NOMO-1 treated with DMSO at 0.1 percent for 48 hours (cell line): ENCODE data around the gene UBAC1.
"Not testable (repeated sequence)": the region's sequence is repeated elsewhere in the genome, so short reads cannot be mapped to it uniquely, and the experiment has no call there.

Experiments used
- DNase-seq: peaks from one replicate; lab custom pipeline; 2025; ENCODE audit not compliant: unreplicated experiment; lab: John Stamatoyannopoulos, UW

The UBAC1 gene

DNA sequence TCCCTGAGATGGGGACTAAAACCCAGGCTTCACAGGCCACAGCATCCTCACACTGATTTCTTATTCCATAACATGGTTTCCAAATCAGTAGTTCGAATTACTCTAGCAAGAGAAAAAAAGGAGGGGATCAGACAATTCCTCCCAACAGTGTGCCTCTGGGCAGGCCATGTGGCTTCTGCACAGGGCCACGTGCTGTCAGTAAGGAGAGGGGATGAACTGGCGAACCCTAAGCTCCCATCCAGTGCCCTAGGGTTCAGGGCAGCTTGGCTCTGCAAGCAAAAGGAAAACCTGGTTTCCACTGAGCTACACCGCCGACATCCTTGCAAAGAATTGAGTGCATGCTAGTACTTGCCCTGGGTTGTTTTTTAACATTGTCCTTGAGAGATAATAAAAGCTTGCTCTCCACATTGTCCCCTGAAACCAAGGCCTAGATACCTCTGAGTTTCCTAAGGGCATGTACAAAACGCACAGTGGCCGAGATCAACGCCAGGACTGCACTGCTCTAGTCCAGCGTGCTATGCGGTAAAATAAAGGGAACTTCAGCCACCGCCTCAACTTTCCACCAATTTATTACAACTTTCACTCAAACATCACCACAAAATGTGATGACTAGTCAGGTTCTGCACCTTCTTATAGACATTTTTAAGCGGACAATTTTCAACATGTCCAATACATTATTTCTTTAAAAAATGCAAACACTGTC, 58.4 kb downstream of the UBAC1 start:
- peak; percentile 71 for DNase-seq

DNA sequence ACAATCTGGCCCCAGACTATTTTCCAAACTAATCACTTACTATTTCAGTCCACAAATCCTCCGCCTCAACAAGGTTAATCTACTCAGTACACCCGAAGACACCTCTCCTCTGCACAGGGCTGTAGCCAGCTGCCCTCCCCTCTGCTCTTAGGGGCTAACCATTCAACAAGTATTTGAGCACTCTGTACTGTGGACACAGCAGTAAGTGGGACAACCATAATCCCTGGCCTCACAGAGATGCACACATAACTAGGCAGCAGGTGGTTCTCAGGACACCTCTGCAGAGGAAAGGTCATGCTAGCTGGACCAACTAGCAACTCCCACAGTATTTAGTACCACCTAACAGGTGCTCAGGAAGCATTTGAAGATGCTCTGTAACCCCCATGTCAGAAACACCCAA, 59.3 kb downstream of the UBAC1 start:
- DNase-seq = no peak

DNA sequence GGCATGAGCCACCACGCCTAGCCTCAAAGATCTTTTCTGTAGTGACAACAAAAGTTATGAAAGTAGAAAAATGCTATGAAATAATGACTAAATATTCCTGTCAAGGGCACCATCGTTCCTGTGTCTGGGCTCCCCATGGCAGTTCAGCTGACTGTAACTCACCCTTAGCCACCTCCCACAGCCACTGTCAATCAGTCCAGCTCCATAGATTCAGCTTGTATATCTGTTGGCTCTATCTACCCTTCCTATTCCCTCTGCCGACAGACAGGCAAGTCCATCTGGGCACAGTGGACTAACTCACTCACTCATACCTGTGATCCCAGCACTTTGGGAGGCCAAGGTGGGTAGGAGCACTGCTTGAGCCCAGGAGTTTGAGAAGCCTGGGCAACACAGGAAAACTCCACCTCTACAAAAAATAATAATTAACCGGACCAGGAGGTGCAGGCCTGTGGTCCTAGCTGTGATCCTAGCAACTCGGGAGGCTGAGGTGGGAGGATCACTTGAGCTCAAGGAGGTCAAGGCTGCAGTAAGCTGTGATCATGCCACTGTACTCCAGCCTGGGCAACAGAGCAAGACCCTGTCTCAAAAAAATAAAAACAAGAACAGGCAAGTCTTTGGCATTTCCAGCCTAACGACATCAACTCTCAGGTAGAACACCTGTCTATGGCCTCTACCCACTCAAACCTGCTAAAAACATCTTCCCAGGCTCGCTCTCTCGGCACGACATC, 60.0 kb downstream of the UBAC1 start:
- DNase-seq = no peak

DNA sequence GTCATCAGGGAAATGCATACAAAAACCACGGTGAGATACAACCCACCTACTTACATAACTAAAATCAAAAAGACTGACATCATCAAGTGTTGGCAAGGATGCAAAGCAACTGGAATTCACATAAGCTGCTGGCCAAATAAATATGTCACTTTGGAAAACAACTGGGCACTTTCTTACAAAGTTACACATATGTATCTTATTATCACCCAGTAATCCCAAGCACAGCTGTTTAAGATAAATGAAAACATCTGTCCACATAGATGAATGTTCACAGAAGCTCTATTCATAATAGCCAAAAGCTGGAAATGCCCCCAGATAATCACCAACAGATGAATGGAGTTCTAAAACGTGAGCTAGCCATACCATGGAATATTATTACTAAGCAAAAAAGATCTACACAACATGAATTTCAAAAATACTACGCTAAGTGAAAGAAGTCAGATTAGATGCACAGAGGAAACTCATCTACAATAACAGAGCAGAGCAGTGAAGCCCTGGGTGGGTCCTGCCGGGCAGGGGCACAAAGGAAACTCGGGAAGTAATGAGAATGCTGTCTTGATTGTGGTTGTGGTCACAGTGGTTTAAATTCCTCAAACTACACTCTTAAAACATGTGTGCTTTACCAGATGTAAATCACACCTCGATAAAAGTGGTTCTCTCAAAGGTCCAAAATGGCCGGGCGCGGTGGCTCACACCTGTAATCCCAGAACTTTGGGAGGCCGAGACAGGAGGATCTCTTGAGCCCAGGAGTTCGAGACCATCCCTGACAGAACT, 62.4 kb downstream of the UBAC1 start:
- no peak for DNase-seq

DNA sequence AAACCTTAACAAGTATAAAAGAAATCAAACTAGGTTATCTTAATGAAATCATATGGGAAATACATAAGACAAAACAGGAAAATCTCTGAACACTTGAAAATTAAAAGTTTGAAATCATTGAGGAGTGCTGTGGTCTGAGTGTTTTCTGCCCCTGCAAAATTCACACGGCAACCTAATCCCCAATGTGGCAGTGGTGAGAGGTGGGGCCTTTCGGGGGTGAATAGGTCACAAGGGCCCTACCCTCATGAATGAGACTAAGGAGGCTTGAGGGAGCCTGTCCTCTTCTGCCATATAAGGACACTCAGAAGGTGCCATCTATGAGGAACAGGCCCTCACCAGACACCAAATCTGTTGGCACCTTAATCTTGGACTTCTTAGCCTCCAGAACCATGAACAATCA, 64.5 kb downstream of the UBAC1 start:
- no peak for DNase-seq

DNA sequence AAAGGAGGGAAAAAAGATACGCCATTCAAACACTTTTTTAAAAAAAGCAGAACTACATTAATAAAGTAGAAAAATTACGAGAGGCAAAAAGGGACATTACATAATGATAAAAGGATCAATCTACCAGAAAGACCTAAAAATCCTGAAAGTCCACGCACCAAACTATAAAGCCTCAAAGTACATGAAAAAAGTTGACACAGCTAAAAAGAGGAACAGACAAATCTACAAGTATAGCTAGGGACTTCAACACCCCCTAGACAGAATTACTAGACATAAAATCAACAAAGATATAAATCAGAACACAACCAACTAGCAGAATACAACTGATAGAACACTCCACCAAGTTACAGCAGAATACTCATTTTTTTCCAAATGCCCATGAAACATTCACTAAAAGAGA, 65.0 kb downstream of the UBAC1 start:
- DNase-seq = peak; percentile 47

DNA sequence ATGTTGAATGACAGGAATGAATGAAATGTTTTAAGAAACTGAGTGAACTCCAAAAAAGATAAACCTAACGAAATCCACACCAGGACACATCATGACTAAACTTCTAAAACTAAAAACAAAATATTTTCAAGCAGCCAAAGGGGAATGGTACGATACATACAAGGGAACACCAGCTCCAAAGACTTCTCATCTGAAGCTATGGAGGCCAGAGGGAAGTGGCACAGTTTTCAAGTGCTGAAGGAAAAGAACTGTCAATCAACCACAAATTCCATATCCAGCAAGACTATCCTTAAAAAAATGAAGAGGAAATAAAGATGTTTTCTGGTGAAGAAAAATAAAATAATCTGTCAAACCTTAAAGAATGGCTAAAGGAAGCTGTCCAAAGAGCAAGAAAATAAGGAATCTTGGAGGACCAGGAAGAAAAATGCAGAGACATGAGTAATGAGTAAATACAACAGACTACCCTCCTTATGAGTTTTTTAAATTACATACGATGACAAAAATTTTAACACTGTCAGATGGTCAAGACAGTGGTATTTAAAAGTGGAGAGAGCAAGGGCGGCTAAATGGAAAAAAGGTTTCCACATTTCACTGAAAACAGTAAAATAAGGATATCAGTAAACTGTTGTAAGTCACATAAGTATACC, 65.8 kb downstream of the UBAC1 start:
- DNase-seq = no peak

DNA sequence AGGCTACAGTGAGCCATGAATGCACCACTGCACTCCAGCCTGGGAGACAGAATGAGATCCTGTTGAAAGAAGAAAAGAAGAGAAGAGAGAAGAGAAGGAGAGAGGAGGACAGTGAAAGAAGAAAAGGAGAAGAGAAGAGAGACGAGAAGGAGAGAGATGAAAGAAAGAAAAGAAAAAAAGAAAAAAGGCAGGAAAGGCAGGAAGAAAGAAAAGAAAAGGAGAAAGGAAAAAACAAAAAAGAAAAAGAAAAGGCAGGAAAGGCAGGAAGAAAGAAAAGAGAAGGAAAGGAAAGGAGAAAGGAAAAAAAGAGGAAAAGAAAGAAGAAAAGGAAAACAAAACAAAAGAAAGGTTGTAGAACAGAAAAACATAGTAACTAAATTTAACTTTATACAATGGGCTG, 68.1 kb downstream of the UBAC1 start:
- DNase-seq = no peak

DNA sequence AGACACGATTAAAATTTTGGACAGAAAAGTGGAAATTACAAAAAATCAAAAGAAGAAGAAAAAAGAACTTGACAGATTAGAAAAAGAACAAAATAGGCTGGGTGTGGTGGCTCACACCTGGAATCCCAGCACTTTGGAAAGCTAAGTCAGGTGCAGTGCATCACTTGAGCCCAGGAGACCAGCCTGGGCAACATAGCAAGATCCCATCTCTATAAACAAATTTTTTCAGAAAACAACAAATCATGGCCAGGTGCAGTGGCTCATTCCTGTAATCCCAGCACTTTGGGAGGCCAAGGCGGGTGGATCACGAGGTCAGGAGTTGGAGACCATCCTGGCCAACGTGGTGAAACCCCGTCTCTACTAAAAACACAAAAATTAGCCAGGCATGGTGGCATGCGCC, 68.8 kb downstream of the UBAC1 start:
- DNase-seq = not testable (repeated sequence)

DNA sequence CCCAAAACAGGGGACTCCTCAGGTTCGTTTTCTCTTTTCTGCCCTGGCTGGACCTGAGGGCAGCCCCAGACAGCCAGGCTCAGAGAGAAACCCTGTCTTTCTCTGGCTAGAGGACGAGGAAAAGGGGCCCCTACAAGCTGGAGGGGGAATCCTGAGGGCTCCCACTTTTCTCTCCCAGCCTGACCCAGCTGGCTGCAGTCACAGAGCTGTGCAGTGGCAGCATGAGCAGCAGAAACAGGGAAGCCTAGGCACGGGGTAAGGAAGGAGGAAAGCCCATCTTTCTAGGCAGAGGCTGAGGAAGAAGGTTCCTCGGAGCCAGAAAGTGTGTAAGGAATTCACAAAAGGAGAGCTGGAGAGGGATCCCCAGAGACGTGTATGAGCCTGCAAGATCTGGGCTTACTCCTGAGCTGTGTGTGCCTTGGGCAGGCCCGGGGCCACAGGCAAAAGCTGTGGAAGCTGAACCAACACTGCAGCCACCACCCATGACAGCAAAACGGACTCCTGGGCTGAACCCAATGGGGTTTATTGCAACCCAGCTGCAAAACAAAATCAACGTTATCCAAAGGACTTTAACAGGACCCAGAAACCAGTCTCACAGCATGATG, 70.0 kb downstream of the UBAC1 start:
- no peak for DNase-seq

DNA sequence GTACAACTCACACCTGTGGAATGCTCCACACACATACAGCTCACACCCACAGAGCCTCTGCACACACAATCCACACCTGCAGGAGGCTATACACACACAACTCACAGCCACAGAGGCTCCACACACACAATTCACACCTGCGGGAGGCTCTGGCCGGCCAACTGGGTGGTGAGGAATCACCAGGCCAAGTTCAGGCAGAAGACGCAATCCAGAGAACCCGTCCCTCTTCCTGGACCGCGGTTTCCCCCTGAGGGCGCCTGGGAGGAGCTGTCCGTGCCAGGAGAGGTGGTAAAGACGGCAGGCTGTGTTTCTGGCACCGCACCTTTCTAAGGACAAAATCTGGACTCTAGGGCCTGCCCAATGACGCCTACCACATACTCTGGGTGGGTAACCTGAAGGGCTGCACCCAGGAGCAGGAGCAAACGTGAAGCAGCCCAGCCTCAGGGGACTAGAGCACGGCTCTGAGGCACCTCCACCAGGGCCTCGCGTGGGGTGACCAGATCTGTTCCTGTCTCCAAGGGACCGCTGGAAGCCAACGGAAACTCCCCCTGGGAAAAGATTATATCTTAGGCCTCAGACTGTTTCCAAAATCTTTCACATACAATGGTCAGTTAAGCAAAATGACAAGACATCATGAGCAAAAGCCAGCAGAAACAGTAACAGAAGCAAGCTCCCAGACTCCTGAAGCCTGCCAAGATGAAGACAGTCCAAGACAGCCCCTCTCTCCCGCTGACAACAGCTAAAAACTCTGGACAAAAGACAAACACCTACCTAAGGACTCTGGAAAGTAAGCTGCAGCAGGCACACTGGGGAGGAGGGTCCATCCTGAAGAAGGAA, 70.8 kb downstream of the UBAC1 start:
- DNase-seq = no peak

DNA sequence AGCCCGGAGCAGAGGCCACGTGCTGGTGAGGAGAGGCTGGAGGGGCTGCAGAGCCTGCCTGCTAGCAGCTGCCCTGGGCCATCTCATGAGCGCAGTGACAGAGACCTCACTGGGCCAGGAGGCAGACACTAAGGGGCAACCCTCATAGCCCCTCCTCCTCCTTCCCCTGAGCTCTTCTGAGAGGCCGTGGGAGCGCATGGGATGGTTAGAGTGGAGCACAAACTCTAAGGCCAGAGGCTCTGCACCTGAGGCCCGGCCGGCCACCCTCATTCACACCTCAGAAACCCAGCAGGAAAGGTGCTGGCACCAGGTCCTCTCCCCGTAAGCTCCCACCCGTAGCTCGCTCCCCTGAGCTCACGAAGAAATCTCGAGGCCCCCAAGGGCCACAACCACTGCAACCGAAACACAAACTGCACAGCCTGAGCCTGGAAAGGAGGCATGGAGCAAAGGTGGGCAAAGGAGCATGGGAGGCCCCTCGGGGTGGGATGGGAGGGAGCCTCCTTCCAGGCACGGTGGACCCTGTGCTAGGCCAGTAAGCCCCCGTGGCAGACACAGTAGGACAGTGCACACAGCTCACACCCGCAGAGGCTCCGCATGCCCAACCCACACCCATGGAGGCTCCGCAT, 71.5 kb downstream of the UBAC1 start:
- DNase-seq = no peak

DNA sequence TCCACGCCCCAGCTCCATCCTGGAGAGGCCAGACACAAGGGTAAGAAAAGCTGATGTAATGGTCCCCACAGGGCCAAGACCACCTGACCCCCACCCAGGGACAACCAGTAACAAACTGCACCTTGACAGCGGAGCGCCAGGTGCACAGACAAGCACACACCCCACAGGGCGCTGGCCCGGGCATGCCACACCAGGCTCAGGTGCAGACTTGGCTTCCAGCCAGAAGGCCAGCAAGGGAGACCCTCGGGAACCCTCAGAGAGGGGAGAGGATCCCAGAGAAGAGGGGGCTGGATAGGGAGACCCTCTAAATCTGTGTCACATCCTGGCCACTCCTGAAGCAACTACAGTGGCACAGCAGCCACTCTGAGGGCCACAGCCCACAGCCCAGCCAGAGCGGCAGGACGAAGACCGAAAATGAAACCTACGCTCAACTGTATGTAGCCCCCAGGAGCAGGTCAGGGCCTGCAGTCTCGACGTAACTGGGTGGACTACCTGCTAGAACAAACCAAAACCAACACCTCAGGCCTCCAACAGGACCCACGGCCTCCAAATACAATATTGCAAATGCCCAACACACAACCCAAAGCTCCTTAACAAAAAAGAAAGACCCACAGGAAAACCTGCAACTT, 72.3 kb downstream of the UBAC1 start:
- DNase-seq = no peak

DNA sequence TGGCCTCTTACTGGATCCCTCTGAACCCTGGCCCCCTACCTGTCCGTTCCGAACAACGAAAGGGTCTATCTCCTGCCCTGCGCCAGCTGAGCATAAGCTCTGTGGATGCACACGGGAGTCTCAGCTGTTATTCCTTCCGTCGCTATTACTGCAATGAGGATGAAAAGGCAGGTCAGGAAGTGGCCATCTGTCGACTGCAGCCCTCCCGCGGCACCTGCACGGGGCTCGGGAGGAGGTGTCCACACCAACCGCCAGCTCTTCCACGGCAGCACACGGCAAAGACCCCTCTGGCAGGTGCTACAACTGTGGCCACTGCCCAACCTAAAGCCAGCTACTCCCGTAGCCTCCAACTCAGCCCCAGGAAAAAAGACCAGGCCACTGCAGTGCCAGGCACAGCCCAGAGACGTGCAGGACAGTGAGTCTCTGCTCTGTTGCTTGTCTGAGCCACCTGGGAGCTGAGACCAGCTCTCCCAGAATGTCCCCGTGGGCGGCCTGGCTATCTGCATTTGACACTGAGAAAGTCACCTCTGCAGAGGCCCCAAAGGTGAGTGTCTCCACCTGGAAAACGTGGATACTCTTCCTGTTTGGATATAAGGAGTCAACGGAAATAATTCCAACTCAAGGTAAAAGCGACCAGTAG, 72.9 kb downstream of the UBAC1 start:
- DNase-seq = no peak

DNA sequence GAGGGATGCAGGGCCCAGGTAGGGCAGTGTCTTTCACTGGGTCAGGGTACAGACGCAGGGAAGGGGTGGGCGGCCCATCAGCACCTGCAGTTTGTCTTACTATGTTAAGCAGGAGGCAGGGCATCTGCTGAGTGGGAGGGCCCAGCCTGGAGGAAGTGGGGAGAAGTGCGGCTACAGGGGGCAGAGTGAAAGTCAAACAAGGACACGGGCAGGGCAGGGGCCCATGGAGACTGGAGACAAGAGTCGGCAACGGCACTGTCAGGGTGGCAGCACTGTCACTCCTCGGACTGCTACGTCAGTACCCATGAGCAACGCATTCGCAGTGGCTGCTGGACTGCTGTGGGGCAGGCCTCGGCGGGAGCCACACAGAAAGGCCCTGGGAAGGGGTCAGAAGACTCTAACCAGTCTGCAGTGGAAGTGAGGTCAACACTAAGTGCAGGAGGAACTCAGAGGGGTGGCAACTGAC, 73.6 kb downstream of the UBAC1 start:
- peak; percentile 93 for DNase-seq

DNA sequence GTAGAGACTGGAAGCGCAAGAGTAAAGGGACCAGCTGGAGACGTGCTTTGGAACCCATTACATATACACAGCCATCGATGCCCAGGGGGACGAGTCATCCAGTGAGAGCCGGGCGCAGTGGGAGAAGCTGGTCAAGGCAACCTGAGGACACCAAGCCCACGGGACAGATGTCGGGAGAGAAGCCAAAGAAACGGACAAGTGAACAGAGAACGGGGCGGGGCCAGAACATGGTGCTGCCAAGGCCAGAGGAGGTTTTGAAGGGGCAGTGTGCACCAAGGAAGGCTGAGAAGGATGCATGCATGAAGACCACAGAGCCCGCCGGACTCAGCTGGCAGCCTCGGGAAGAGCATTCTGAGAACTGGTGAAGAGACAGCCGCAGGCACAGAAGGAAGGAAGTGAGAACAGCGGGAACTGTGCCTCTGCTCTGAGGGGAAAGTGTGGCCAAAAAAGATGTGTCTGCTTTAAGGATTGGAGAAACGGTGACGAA, 74.1 kb downstream of the UBAC1 start:
- DNase-seq = peak; percentile 88

DNA sequence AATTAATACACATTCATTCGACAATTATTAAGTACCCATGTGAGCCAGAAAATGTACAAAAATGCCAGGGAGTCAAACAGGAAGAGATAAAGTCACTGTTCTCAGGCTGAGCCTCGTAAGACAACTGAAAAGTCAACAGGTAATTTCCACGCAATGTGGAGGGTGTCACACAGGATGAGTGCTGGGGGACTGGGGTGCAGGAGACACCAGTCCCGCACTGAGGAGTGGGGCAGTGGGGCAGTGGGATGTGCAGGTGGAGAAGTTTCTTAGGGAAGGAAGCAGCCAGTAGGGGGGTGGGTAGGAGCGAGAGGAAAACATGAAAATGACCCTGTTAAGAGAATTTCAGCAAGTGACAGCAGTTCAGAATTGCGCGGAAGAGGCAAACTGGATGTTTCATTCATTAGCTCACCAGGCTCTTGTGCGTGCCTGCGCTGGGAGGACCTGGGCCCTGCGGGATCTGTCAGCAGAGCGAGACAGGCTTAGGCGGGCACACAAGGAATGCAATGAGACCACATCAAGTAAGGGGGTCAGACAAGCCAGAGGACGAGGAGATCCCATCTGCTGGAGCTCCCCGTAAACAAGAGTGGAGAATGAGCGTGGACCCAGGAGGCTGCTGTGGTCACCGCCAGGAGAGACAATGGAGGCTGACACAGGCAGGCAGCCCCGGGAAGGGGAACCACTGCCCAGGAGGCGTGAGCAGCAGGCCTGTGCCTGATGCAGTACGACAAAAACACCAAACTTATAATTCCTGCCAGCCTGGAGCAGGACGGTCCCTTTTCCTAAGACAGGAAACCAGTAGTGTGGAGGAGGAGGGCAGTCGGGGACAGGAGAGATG, 74.8 kb downstream of the UBAC1 start:
- no peak for DNase-seq
